Stimulated activated CD8-positive, alpha-beta memory T cell treated with anti-CD3 and anti-CD28 coated beads, Interleukin-15, amount 100 ng/mL, for 48 hours (primary cell): ENCODE data around the gene FAM83E.
A peak's percentile ranks its signal among the peaks of the same experiment; 100 is the strongest.
"Not testable (repeated sequence)": the region's sequence is repeated elsewhere in the genome, so short reads cannot be mapped to it uniquely, and the experiment has no call there.

Source experiments
- DNase-seq, 2 donors: peaks; one replicate each; pipeline ENCODE4 v3.0.0-alpha.2; 2020; ENCODE audit warnings: low read depth in 2 of 2

Gene FAM83E

GRCh38 chr19:48611872-48612271, 3.0 kb downstream of the FAM83E start:
- no peak for DNase-seq

DNA sequence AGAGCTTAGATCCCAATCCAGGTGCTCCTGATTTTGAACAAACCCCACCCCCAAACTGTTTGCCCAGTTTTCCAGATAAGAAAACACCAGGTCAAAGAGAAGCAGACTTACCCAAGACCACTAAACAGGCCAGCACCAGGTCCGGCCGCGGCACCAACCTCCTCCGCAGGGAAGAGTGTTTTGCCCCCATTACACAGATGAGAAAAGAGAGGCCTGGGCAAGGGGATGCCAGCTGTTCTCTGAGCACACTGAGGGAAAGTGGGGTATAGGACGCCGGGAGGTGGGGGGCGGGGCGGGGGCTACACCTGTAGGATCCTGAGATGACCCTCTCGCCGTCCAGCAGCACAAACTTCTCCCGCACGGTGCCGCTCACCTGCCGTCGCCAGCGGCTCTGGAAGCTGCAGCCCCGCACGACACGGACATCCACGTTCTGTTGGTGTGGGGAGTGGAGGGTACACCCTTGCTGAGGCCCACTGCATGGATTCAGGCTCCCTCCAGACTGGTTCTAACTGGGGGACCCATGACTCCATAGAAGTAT, 5.2 kb downstream of the FAM83E start:
- DNase-seq: no peak

- no peak for DNase-seq
Measured at GRCh38 chr19:48608798-48609263, 6.0 kb downstream of the FAM83E start.

GRCh38 chr19:48607359-48607755, 7.5 kb downstream of the FAM83E start:
- no peak for DNase-seq

GRCh38 chr19:48606463-48607358, 8.2 kb downstream of the FAM83E start, which contains the start of gene SPACA4:
Gene SPACA4, plus strand, starts transcription at chr19:48606742. Its CDS starts 237 bp downstream, at chr19:48606979.
- no peak for DNase-seq

- DNase-seq: no peak
Measured at GRCh38 chr19:48603850-48604249, 11.0 kb downstream of the FAM83E start.

GRCh38 chr19:48603449-48603848, 11.4 kb downstream of the FAM83E start:
- DNase-seq: no peak

GRCh38 chr19:48603001-48603400, 11.9 kb downstream of the FAM83E start:
- no peak for DNase-seq

GRCh38 chr19:48600679-48601417, 14.0 kb downstream of the FAM83E start:
- no peak for DNase-seq

- no peak for DNase-seq
Measured at GRCh38 chr19:48598996-48599700, 15.7 kb downstream of the FAM83E start.

DNA sequence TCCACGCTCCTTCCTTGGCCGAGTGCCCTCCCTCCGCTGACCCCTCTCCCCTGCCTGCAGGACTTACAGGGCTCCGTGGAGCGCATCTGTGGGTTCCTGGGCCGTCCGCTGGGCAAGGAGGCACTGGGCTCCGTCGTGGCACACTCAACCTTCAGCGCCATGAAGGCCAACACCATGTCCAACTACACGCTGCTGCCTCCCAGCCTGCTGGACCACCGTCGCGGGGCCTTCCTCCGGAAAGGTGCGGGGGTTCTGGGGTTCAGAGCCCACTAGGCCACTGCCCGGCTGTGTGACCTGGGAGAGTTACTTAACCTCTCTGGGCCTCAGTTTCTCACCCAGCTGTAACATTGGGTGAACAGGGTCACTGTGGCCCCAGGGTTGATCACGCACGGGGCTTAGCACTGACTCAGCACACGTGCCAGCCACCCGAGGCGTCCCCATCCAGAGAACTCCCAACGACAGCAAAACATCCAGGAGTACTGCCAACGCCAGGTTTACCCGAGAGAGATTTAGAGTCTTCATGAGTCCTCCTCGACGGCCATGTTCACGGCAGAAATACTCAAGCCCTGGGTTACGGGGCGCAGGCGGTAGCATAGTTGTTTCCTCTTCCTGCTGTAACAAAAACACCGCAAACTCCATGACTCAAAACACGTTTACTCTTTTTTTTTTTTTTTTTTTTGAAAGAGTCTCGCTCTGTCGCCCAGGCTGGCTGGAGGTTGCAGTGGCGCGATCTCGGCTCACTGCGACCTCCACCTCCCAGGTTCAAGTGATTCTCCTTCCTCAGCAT, 18.0 kb downstream of the FAM83E start:
- no peak for DNase-seq

- DNase-seq: no peak
Measured at GRCh38 chr19:48596237-48596636, 18.6 kb downstream of the FAM83E start.

- DNase-seq: no peak
Measured at GRCh38 chr19:48595833-48596232, 19.0 kb downstream of the FAM83E start.

DNA sequence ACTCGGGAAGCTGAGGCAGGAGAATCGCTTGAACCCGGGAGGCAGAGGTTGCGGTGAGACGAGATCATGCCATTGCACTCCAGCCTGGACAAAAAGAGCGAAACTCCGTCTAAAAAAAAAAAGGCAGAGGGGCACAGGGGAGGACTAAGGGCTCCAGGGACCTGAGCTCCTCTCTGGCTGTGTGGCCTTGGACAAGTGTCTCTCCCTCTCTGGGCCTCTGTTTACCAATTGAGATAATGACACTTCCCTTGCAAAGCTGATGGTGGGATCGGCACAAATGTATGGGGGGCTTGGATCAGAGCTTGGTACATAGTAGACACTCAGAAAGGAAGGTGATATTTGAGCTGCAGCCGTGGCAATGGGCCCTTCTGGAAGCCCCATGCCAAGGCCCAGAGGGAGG, 19.7 kb downstream of the FAM83E start:
- no peak for DNase-seq

- DNase-seq: no peak
Measured at GRCh38 chr19:48591021-48591420, 23.9 kb downstream of the FAM83E start.

- DNase-seq: peak; percentile 72 to 74
Measured at GRCh38 chr19:48588670-48589401, 26.0 kb downstream of the FAM83E start.

- no peak for DNase-seq
Measured at GRCh38 chr19:48587387-48587786, 27.5 kb downstream of the FAM83E start.

- no peak for DNase-seq
Measured at GRCh38 chr19:48582168-48582567, 32.7 kb downstream of the FAM83E start.

DNA sequence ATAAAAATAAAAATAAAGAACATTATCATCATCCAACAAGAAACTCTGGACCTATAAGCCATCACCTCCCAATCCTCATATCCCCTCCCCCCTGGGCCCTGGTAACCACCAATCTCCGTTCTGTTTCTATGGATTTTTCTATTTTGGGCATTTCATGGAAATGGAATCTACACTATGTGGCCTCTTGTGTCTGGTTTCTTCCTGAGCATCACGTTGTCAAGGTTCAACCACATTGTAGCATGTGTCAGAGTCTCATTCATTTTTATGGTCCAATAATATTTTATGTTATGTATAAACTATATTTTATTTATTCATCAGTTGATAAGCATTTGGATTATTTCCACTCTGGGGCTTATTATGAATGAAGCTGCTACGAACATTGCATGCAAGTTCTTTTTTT, 36.0 kb downstream of the FAM83E start:
- no peak for DNase-seq

DNA sequence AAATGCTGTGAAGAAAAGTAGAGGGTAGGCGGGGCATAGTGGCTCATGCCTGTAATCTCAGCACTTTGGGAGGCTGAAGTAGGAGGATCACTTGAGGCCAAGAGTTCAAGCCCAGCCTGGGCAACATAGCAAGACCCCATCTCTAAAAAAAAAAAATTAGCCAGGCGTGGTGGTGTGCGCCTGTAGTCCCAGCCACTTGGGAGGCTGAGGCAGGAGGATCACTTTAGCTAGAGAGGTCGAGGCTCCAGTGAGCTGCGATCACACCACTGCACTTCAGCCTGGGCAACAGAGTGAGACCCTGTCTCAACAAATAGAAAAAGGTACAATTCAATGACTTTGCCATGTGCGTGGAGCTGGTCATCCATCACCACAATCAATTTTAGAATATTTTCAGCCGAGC, 37.0 kb downstream of the FAM83E start:
- not testable (repeated sequence) for DNase-seq
